ENCODE data around the gene IRGC. TPM values are rescaled to one million over a fixed set of nuclear protein-coding genes. Genes with fewer than 3 reads are reported as not detected.

The IRGC gene
- total and polyA plus RNA-seq, 2 of the 4 experiments (the other 2 are of a cell fraction), result not detected

DNA sequence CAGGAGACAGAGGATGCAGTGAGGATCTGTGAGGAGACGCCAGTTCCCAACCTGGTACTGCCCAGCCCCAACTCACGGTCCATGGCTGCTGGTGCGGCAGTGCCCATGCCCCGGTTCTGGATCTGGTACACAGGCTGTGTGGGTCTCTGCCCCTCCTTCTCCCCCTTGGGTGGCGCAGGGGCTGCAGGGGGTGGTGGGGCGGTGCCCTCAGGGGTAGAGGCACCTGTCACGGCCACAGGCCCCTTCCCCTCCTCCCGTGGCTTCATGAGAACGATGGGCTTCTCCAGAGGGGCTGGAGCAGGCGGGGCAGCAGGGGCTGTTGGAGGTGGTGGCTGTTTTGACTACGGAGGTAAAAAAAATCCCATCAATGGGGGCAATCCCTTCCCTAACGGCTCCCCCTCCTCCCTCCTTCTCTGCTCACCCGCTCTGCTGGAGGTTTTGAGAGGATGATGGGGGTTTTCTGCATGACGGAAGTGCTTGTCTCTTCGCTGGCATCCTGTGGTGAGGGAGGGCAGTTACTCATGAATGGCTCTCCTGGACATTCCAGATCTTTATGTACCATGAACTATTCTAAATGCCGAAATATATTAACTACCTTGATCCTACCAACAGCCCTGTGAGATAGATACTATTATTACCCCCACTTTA is 31.8 kb downstream of the IRGC start:
- no peak overlapping the region for H4K5ac ChIP-seq (ENCODE audit: low read depth, low read length)
- no peak overlapping the region for H2BK5ac ChIP-seq (ENCODE audit: low read depth, low read length, poor library complexity, severe bottlenecking)
- no TSS peak for BruUV-seq (replicated peaks)
- H3K79me1 ChIP-seq (ENCODE audit: low read depth in 1 of 2, low read length in 2 of 2), result peaks cover 5 to 61% of the 10 kb centered on the region in 2 experiments
- no peak overlapping the region for H3K4me2 ChIP-seq (ENCODE audit: low read depth, low read length)
- H2AK9ac ChIP-seq (replicated peaks; ENCODE audit: low read depth, low read length, poor library complexity), result no peak overlapping the region
- no peak overlapping the region for H2AK5ac ChIP-seq (ENCODE audit: low read depth, low read length)
- H3K56ac ChIP-seq (ENCODE audit: extremely low read depth, insufficient read depth, low read length), result no peak overlapping the region
- H3K9me3 ChIP-seq (ENCODE audit: control insufficient read depth, insufficient read depth, low read length), result no peaks in the 10 kb centered on the region
- no peak for DNase-seq
- peaks cover 6% of the 10 kb centered on the region for H3K4me1 ChIP-seq (ENCODE audit: control insufficient read depth, insufficient read depth, low read length)
- H3K36me3 ChIP-seq (ENCODE audit: control insufficient read depth, insufficient read depth, low read length), result peaks cover 45% of the 10 kb centered on the region
- H2BK120ac ChIP-seq (ENCODE audit: low read depth, low read length), result no peak overlapping the region
- H3K27me3 ChIP-seq (ENCODE audit: control insufficient read depth, insufficient read depth, low read length), result no peaks in the 10 kb centered on the region
- H3K18ac ChIP-seq (ENCODE audit: low read depth, low read length), result no peak overlapping the region
- H3K9me1 ChIP-seq (ENCODE audit: insufficient read depth, low read length), result peaks cover 8% of the 10 kb centered on the region; the same call in 1 of the 2 replicates
- no peak overlapping the region for H3K27ac ChIP-seq (ENCODE audit: insufficient read depth, low read length)
- no peak overlapping the region for H3K4me3 ChIP-seq (ENCODE audit: insufficient read depth, low read depth, low read length)
- dilution Hi-C loops (cut with HindIII; ENCODE audit: low sequenced_read_pairs, unreplicated experiment), result no loop called here
- H3K23ac ChIP-seq (ENCODE audit: low read depth, low read length), result no peak overlapping the region
- TF ChIP-seq MAZ (IDR thresholded peaks at IDR 0.05; ENCODE audit: borderline replicate concordance, low read depth, low read length) (no peak), MXI1 (IDR thresholded peaks at IDR 0.05; ENCODE audit: borderline replicate concordance, low read depth, low read length) (no peak)
- no peak overlapping the region for H2AFZ ChIP-seq (replicated peaks; ENCODE audit: low read length, poor library complexity)
- no peak for ATAC-seq (ENCODE audit: low read depth)
- no peak overlapping the region for H4K8ac ChIP-seq (ENCODE audit: low read depth in 2 of 2, low read length in 2 of 2)
- ChIA-PET POLR2A (ENCODE audit: unreplicated experiment) (no interaction called here), CTCF (no interaction called here)
- H2BK15ac ChIP-seq (ENCODE audit: low read depth, low read length), result no peak overlapping the region
- H2BK20ac ChIP-seq (ENCODE audit: low read depth, low read length), result no peak overlapping the region
- H3K9ac ChIP-seq (ENCODE audit: low read depth, low read length), result no peak overlapping the region
- no CpG with 5 or more reads among the region's 16 CpGs for WGBS, 2 experiments (ENCODE audit: extremely low coverage in 2 of 2, insufficient read length in 1 of 2)
- in situ Hi-C loops (cut with MboI; ENCODE audit: low sequenced_read_pairs), result loop anchor here (5.0 kb wide), 1 partner anchor 35 kb away; the partner anchor contains the start of gene KCNN4
- H4K20me1 ChIP-seq (ENCODE audit: insufficient read depth, low read length), result peaks cover 15% of the 10 kb centered on the region; the same call in 1 of the 2 replicates
- no peak overlapping the region for H3K4ac ChIP-seq (ENCODE audit: low read depth, low read length)
- intact Hi-C loops (cut with micrococcal nuclease), result no loop called here
- no peak overlapping the region for H3K14ac ChIP-seq (replicated peaks; ENCODE audit: low read depth, low read length)
- H4K91ac ChIP-seq (ENCODE audit: insufficient read depth, low read depth, low read length), result no peak overlapping the region

All from IMR-90 (cell line).